ENCODE results near the gene OR10T2. TPM values are rescaled to one million over a fixed set of nuclear protein-coding genes. Genes with fewer than 3 reads are reported as not detected.
"Not testable (repeated sequence)": the region's sequence is repeated elsewhere in the genome, so short reads cannot be mapped to it uniquely, and the experiment has no call there.

OR10T2 gene
- polyA plus RNA-seq, 4 donors, result not detected

DNA sequence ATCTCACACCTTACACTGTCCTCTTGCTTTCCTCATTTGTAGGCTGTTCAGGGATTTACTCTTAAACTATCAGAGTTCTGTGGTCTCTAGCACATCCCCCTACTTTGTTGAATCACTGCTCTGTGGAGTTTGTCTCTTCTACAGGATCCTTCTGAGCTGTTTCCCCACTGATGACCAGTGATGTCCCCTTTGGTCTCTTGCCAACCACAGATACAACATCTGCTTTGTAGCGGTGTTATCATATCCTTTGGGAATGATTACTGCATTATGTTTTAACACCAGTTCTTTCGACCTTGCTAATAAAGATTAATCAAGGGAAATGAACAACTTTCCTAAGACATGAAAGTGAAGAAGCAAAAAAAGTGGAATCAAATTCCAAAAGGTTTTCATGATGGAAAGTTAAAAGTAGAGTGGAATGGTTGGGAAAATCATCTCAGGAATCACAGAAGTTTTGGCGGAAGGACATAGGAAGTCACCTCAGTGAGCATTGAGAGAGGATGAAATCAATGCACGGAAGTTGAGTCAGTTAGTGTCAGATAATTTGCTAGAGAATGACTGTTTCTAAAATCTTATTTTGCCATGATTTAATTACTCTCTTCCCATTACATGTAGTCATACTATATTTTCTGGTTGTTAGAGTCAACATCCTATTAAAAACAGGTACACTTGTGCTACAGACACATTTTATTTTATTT, 15.5 kb upstream of the OR10T2 start:
- Histone ChIP-seq H3K4me1 (ENCODE audit: control insufficient read depth in 3 of 3, insufficient read depth in 2 of 3, low read depth in 1 of 3, low read length in 2 of 3) (no peaks in the 10 kb centered on the region), H3K27me3 (ENCODE audit: control insufficient read depth in 3 of 3, insufficient read depth in 3 of 3, low read length in 3 of 3) (peaks cover 0 to 3% (median 0%) of the 10 kb centered on the region in 3 donors), H3K4me3 (ENCODE audit: low read depth in 1 of 3, low read length in 3 of 3) (no peak overlapping the region), H3K9me3 (ENCODE audit: control insufficient read depth in 2 of 2, insufficient read depth in 1 of 2, low read depth in 1 of 2, low read length in 1 of 2) (no peaks in the 10 kb centered on the region), H3K36me3 (ENCODE audit: control insufficient read depth in 3 of 3, insufficient read depth in 2 of 3, low read depth in 1 of 3, low read length in 3 of 3) (no peaks in the 10 kb centered on the region), H3K27ac (ENCODE audit: low read depth in 1 of 3, low read length in 2 of 3) (no peak overlapping the region)
- DNase-seq (no peak), FAIRE-seq (no peak)
- WGBS, 3 donors, result 71 to 83% (median 83%) methylated on average over 4 of the region's 4 CpGs

GRCh38 chr1:158407092-158407491, 7.8 kb upstream of the OR10T2 start:
- Histone ChIP-seq H3K9me3 (ENCODE audit: control insufficient read depth in 2 of 2, insufficient read depth in 1 of 2, low read depth in 1 of 2, low read length in 1 of 2) (no peaks in the 10 kb centered on the region), H3K36me3 (ENCODE audit: control insufficient read depth in 3 of 3, insufficient read depth in 2 of 3, low read depth in 1 of 3, low read length in 3 of 3) (no peaks in the 10 kb centered on the region), H3K27ac (ENCODE audit: low read depth in 1 of 3, low read length in 2 of 3) (no peak overlapping the region), H3K4me1 (ENCODE audit: control insufficient read depth in 3 of 3, insufficient read depth in 2 of 3, low read depth in 1 of 3, low read length in 2 of 3) (no peaks in the 10 kb centered on the region), H3K4me3 (ENCODE audit: low read depth in 1 of 3, low read length in 3 of 3) (no peak overlapping the region), H3K27me3 (ENCODE audit: control insufficient read depth in 3 of 3, insufficient read depth in 3 of 3, low read length in 3 of 3) (no peaks in the 10 kb centered on the region)
- FAIRE-seq, result no peak
- WGBS, 3 donors, result 68 to 88% (median 74%) methylated on average over 5 of the region's 5 CpGs
- no peak for DNase-seq

- no peak overlapping the region for H3K27ac ChIP-seq (ENCODE audit: low read depth in 1 of 3, low read length in 2 of 3)
- no peak overlapping the region for H3K4me3 ChIP-seq (ENCODE audit: low read depth in 1 of 3, low read length in 3 of 3)
- WGBS, 3 donors, result 64 to 72% (median 72%) methylated on average over 3 of the region's 3 CpGs
- no peaks in the 10 kb centered on the region for H3K36me3 ChIP-seq (ENCODE audit: control insufficient read depth in 3 of 3, insufficient read depth in 2 of 3, low read depth in 1 of 3, low read length in 3 of 3)
- no peaks in the 10 kb centered on the region for H3K4me1 ChIP-seq (ENCODE audit: control insufficient read depth in 3 of 3, insufficient read depth in 2 of 3, low read depth in 1 of 3, low read length in 2 of 3)
- DNase-seq (no peak), FAIRE-seq (no peak)
- no peaks in the 10 kb centered on the region for H3K27me3 ChIP-seq (ENCODE audit: control insufficient read depth in 3 of 3, insufficient read depth in 3 of 3, low read length in 3 of 3)
- H3K9me3 ChIP-seq (ENCODE audit: control insufficient read depth in 2 of 2, insufficient read depth in 1 of 2, low read depth in 1 of 2, low read length in 1 of 2), result no peaks in the 10 kb centered on the region
Observed at GRCh38 chr1:158400871-158401270, 1.6 kb upstream of the OR10T2 start.

GRCh38 chr1:158396646-158397045, 2.6 kb downstream of the OR10T2 start:
- no peaks in the 10 kb centered on the region for H3K4me1 ChIP-seq (ENCODE audit: control insufficient read depth in 3 of 3, insufficient read depth in 2 of 3, low read depth in 1 of 3, low read length in 2 of 3)
- no peak for FAIRE-seq
- no peaks in the 10 kb centered on the region for H3K36me3 ChIP-seq (ENCODE audit: control insufficient read depth in 3 of 3, insufficient read depth in 2 of 3, low read depth in 1 of 3, low read length in 3 of 3)
- 92% methylated on average over 3 of the region's 3 CpGs for WGBS, 3 donors
- H3K4me3 ChIP-seq (ENCODE audit: low read depth in 1 of 3, low read length in 3 of 3), result no peak overlapping the region
- peaks cover 0 to 4% (median 0%) of the 10 kb centered on the region in 3 donors for H3K27me3 ChIP-seq (ENCODE audit: control insufficient read depth in 3 of 3, insufficient read depth in 3 of 3, low read length in 3 of 3)
- no peaks in the 10 kb centered on the region for H3K9me3 ChIP-seq (ENCODE audit: control insufficient read depth in 2 of 2, insufficient read depth in 1 of 2, low read depth in 1 of 2, low read length in 1 of 2)
- H3K27ac ChIP-seq (ENCODE audit: low read depth in 1 of 3, low read length in 2 of 3), result no peak overlapping the region
- no peak for DNase-seq

- FAIRE-seq (no peak), DNase-seq (no peak)
- H3K4me1 ChIP-seq (ENCODE audit: control insufficient read depth in 3 of 3, insufficient read depth in 2 of 3, low read depth in 1 of 3, low read length in 2 of 3), result no peaks in the 10 kb centered on the region
- H3K4me3 ChIP-seq (ENCODE audit: low read depth in 1 of 3, low read length in 3 of 3), result no peak overlapping the region
- no peak overlapping the region for H3K27ac ChIP-seq (ENCODE audit: low read depth in 1 of 3, low read length in 2 of 3)
- peaks cover 0 to 4% (median 0%) of the 10 kb centered on the region in 3 donors for H3K27me3 ChIP-seq (ENCODE audit: control insufficient read depth in 3 of 3, insufficient read depth in 3 of 3, low read length in 3 of 3)
- no peaks in the 10 kb centered on the region for H3K9me3 ChIP-seq (ENCODE audit: control insufficient read depth in 2 of 2, insufficient read depth in 1 of 2, low read depth in 1 of 2, low read length in 1 of 2)
- no peaks in the 10 kb centered on the region for H3K36me3 ChIP-seq (ENCODE audit: control insufficient read depth in 3 of 3, insufficient read depth in 2 of 3, low read depth in 1 of 3, low read length in 3 of 3)
- WGBS, 3 donors, result 89 to 93% (median 89%) methylated on average over 5 of the region's 5 CpGs
Observed at GRCh38 chr1:158393476-158393875, 5.8 kb downstream of the OR10T2 start.

DNA sequence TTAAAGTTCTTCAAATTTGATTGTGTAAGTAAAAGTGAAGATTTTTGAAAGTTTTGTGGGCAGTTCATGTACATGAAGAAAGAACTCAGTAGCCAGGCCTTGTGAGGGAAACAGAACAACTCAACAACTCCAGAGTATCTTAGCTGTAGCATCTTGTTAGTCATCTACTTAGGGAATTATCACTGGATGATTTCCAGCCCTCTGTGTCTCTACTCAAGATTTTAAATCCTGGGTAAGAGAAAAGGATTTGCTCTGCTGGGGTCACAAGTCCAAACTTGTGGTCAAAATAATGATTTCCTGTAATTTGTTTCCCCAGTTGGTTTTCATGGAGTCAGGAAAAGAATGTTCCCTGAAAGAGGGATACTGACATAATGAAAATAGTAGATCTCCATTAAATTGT, 8.2 kb downstream of the OR10T2 start:
- FAIRE-seq (no peak), DNase-seq (no peak)
- Histone ChIP-seq H3K4me3 (ENCODE audit: low read depth in 1 of 3, low read length in 3 of 3) (no peak overlapping the region), H3K27me3 (ENCODE audit: control insufficient read depth in 3 of 3, insufficient read depth in 3 of 3, low read length in 3 of 3) (peaks cover 0 to 4% (median 0%) of the 10 kb centered on the region in 3 donors), H3K4me1 (ENCODE audit: control insufficient read depth in 3 of 3, insufficient read depth in 2 of 3, low read depth in 1 of 3, low read length in 2 of 3) (no peaks in the 10 kb centered on the region), H3K27ac (ENCODE audit: low read depth in 1 of 3, low read length in 2 of 3) (no peak overlapping the region), H3K9me3 (ENCODE audit: control insufficient read depth in 2 of 2, insufficient read depth in 1 of 2, low read depth in 1 of 2, low read length in 1 of 2) (no peaks in the 10 kb centered on the region), H3K36me3 (ENCODE audit: control insufficient read depth in 3 of 3, insufficient read depth in 2 of 3, low read depth in 1 of 3, low read length in 3 of 3) (no peaks in the 10 kb centered on the region)

- FAIRE-seq, result no peak
- no peak overlapping the region for H3K4me3 ChIP-seq (ENCODE audit: low read depth in 1 of 3, low read length in 3 of 3)
Observed at GRCh38 chr1:158390331-158390730, 8.9 kb downstream of the OR10T2 start.

GRCh38 chr1:158374860-158375259, 24.4 kb downstream of the OR10T2 start:
- no peak for FAIRE-seq
- H3K4me1 ChIP-seq (ENCODE audit: control insufficient read depth in 3 of 3, insufficient read depth in 2 of 3, low read depth in 1 of 3, low read length in 2 of 3), result no peaks in the 10 kb centered on the region
- H3K9me3 ChIP-seq (ENCODE audit: control insufficient read depth in 2 of 2, insufficient read depth in 1 of 2, low read depth in 1 of 2, low read length in 1 of 2), result peaks cover 0 to 13% of the 10 kb centered on the region in 2 donors
- no peak for DNase-seq
- no peak overlapping the region for H3K4me3 ChIP-seq (ENCODE audit: low read depth in 1 of 3, low read length in 3 of 3)
- H3K27ac ChIP-seq (ENCODE audit: low read depth in 1 of 3, low read length in 2 of 3), result no peak overlapping the region
- WGBS, 3 donors, result 67 to 77% (median 74%) methylated on average over 1 of the region's 1 CpG
- H3K27me3 ChIP-seq (ENCODE audit: control insufficient read depth in 3 of 3, insufficient read depth in 3 of 3, low read length in 3 of 3), result peaks cover 0 to 4% (median 0%) of the 10 kb centered on the region in 3 donors
- H3K36me3 ChIP-seq (ENCODE audit: control insufficient read depth in 3 of 3, insufficient read depth in 2 of 3, low read depth in 1 of 3, low read length in 3 of 3), result no peaks in the 10 kb centered on the region

More at GRCh38 chr1:158390331-158390730, 8.9 kb downstream of the OR10T2 start:
- Histone ChIP-seq H3K4me1 (ENCODE audit: control insufficient read depth in 3 of 3, insufficient read depth in 2 of 3, low read depth in 1 of 3, low read length in 2 of 3) (no peaks in the 10 kb centered on the region), H3K9me3 (ENCODE audit: control insufficient read depth in 2 of 2, insufficient read depth in 1 of 2, low read depth in 1 of 2, low read length in 1 of 2) (no peaks in the 10 kb centered on the region), H3K27ac (ENCODE audit: low read depth in 1 of 3, low read length in 2 of 3) (no peak overlapping the region), H3K36me3 (ENCODE audit: control insufficient read depth in 3 of 3, insufficient read depth in 2 of 3, low read depth in 1 of 3, low read length in 3 of 3) (no peaks in the 10 kb centered on the region), H3K27me3 (ENCODE audit: control insufficient read depth in 3 of 3, insufficient read depth in 3 of 3, low read length in 3 of 3) (peaks cover 0 to 2% (median 0%) of the 10 kb centered on the region in 3 donors)
- DNase-seq, result no peak
- 37 to 38% (median 37%) methylated on average over 1 of the region's 1 CpG for WGBS, 3 donors

GRCh38 chr1:158374101-158374500, 25.2 kb downstream of the OR10T2 start:
- 93 to 95% (median 93%) methylated on average over 25 of the region's 25 CpGs for WGBS, 3 donors
- H3K27me3 ChIP-seq (ENCODE audit: control insufficient read depth in 3 of 3, insufficient read depth in 3 of 3, low read length in 3 of 3); H3K4me1 ChIP-seq (ENCODE audit: control insufficient read depth in 3 of 3, insufficient read depth in 2 of 3, low read depth in 1 of 3, low read length in 2 of 3); H3K4me3 ChIP-seq (ENCODE audit: low read depth in 1 of 3, low read length in 3 of 3); FAIRE-seq; H3K27ac ChIP-seq (ENCODE audit: low read depth in 1 of 3, low read length in 2 of 3); DNase-seq; H3K36me3 ChIP-seq (ENCODE audit: control insufficient read depth in 3 of 3, insufficient read depth in 2 of 3, low read depth in 1 of 3, low read length in 3 of 3): not testable (repeated sequence)
- peaks cover 0 to 13% of the 10 kb centered on the region in 2 donors for H3K9me3 ChIP-seq (ENCODE audit: control insufficient read depth in 2 of 2, insufficient read depth in 1 of 2, low read depth in 1 of 2, low read length in 1 of 2)
